A673 (cell line): ENCODE results near the gene FXYD2. TPM values are rescaled to one million over a fixed set of nuclear protein-coding genes. Genes with fewer than 3 reads are reported as not detected.

Source experiments
- BruUV-seq: library from RNA; stranded (reverse); fragments of 400-500 nt; replicated peaks from 2 replicates; lab custom pipeline; 2021; lab: Mats Ljungman, UMichigan
- CTCF ChIA-PET: fragments of 300-600 bp; sonication (Branson Sonifier 250); formaldehyde crosslinking; loops from one replicate; lab custom pipeline; 2022; ENCODE audit warnings: antibody characterized with exemption; lab: Charles Lee
- POLR2A ChIA-PET: fragments of 300-600 bp; sonication (Branson Sonifier 250); formaldehyde crosslinking; loops from one replicate; lab custom pipeline; 2022; ENCODE audit warnings: antibody characterized with exemption; ENCODE audit not compliant: low non-redundant PET; lab: Charles Lee
- DNase-seq: peaks from one replicate; pipeline ENCODE4 v3.0.0-alpha.2; 2015; ENCODE audit warnings: low spot score
- H3K27ac ChIP-seq: fragments of 200-600 bp; sonication (generic); 2 replicates; pipeline ENCODE4 v1.5.1; 2016; ENCODE audit warnings: mixed run types, low read depth, mild to moderate bottlenecking, mixed read lengths, antibody characterized with exemption, low read length; ENCODE audit not compliant: poor library complexity, severe bottlenecking
- H3K27me3 ChIP-seq: fragments of 200-600 bp; sonication (generic); replicated peaks from 2 replicates; pipeline ENCODE4 v1.6.1; 2017; ENCODE audit warnings: mixed run types, low read depth, mild to moderate bottlenecking, mixed read lengths, antibody characterized with exemption, low read length; ENCODE audit not compliant: insufficient read depth, poor library complexity
- H3K36me3 ChIP-seq: fragments of 200-600 bp; sonication (generic); 2 replicates; pipeline ENCODE4 v1.6.1; 2016; ENCODE audit warnings: mixed run types, mild to moderate bottlenecking, mixed read lengths, antibody characterized with exemption, low read length; ENCODE audit not compliant: insufficient read depth, poor library complexity, severe bottlenecking
- H3K4me1 ChIP-seq: fragments of 200-600 bp; sonication (generic); 2 replicates; pipeline ENCODE4 v1.6.1; 2017; ENCODE audit warnings: mixed run types, mild to moderate bottlenecking, mixed read lengths, antibody characterized with exemption, low read length; ENCODE audit not compliant: insufficient read depth, poor library complexity, severe bottlenecking
- H3K4me3 ChIP-seq: fragments of 200-600 bp; sonication (generic); 2 replicates; pipeline ENCODE4 v1.5.1; 2016; ENCODE audit warnings: low read depth, mixed run types, mild to moderate bottlenecking, mixed read lengths, low read length; ENCODE audit not compliant: poor library complexity, severe bottlenecking
- H3K9me3 ChIP-seq: fragments of 200-600 bp; sonication (generic); 2 replicates; pipeline ENCODE4 v1.6.1; 2016; ENCODE audit warnings: mixed run types, low read depth, mild to moderate bottlenecking, mixed read lengths, antibody characterized with exemption, low read length; ENCODE audit not compliant: poor library complexity, severe bottlenecking
- CTCF ChIP-seq: fragments of 300-800, 200-600 bp; sonication (generic); conservative IDR thresholded peaks from 2 replicates; pipeline ENCODE4 v1.5.1; 2017; ENCODE audit warnings: low read depth, mild to moderate bottlenecking, antibody characterized with exemption, low read length, moderate library complexity, mixed read lengths
- EZH2 ChIP-seq: fragments of 200-600 bp; sonication (generic); IDR thresholded peaks from 2 replicates; pipeline ENCODE4 v1.6.1; 2017; ENCODE audit warnings: borderline replicate concordance, low read depth, mild to moderate bottlenecking, mixed read lengths, antibody characterized with exemption, low read length; ENCODE audit not compliant: poor library complexity, severe bottlenecking
- intact Hi-C: fragments of 100-400 bp; cut with micrococcal nuclease; formaldehyde crosslinking; loops from one replicate; pipeline ENCODE4 v1.10.0; 2022; ENCODE audit not compliant: unreplicated experiment
- total RNA-seq: library from RNA; stranded (reverse); gene quantifications from 2 replicates; pipeline ENCODE4 v1.2.3, GENCODE V29; 2021

The FXYD2 gene
- total RNA-seq, 1 experiment from 2014 or later: not detected

DNA sequence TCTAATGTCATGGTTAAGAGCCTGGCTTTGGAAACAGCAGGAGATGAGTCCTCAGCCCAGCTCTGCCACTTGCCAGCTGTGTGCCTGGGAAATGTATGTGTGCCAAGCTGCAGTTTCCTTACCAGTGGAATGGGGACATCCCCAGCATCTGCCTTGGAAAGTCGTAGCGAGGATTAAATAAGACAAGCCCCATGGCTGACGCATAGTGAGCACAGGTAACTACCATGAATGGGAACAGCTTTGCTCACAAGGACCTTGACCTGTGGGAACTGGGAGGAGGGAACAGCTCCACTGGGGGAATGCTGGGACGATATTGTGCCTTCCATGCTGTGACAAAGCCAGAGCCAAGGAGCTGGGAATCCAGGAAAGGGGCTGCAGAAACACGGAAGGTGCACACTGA, 24.9 kb downstream of the FXYD2 start:
- peaks cover 3% of the 10 kb centered on the region for H3K4me1 ChIP-seq
- no peaks in the 10 kb centered on the region for H3K9me3 ChIP-seq
- intact Hi-C loops: no loop called here
- TF ChIP-seq CTCF: no peak
- TF ChIP-seq EZH2: no peak
- DNase-seq: no peak
- ChIA-PET POLR2A (no interaction called here), CTCF (interaction anchor here (0.7 to 1.6 kb wide), 3 partner anchors 8 to 371 kb away, joined by 3 to 6 read pairs (median 5); no protein-coding TSS in a partner anchor)
- H3K27me3 ChIP-seq: peaks cover 66% of the 10 kb centered on the region
- no peaks in the 10 kb centered on the region for H3K36me3 ChIP-seq
- no peak overlapping the region for H3K27ac ChIP-seq
- no TSS peak for BruUV-seq
- no peak overlapping the region for H3K4me3 ChIP-seq

GRCh38 chr11:117796872-117797529, 27.5 kb downstream of the FXYD2 start, which contains the start of gene DSCAML1:
Gene DSCAML1 (minus strand): TSS chr11:117797216. CDS start chr11:117797079, 137 bp downstream.
- peaks cover 80% of the 10 kb centered on the region for H3K27me3 ChIP-seq
- peaks cover 3% of the 10 kb centered on the region for H3K4me1 ChIP-seq
- intact Hi-C loops: no loop called here
- H3K27ac ChIP-seq: no peak within 1 kb of the TSS
- peak; percentile 26 for DNase-seq
- POLR2A ChIA-PET: no interaction called here
- peak; percentile 90 for TF ChIP-seq EZH2
- no peak for TF ChIP-seq CTCF
- peak within 1 kb of the TSS; percentile 28 for H3K4me3 ChIP-seq
- CTCF ChIA-PET: no interaction called here
- BruUV-seq: no TSS peak
- no peaks in the 10 kb centered on the region for H3K36me3 ChIP-seq
- no peaks in the 10 kb centered on the region for H3K9me3 ChIP-seq

DNA sequence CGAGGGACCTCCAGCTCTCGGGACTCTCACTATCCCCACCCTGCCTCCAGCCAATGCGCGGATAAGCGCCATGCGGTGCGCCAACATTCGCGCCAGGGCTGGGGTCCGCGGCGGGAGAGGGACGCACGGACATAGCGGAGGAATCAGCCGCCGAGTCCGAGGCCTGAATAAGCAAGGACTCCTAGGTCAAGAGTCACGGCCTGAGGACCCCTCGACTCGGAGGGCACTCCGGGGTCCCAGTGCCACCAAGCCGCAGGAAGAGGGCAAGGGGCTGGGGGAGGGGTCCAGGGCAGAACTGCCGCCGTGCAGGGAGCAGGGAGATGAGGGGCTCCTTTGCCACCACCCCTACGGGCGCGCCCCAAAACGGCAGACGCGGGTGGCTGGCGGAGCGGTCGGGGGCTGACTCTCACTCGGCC, 28.1 kb downstream of the FXYD2 start:
- intact Hi-C loops: no loop called here
- Histone ChIP-seq H3K27me3 (peaks cover 80% of the 10 kb centered on the region), H3K36me3 (no peaks in the 10 kb centered on the region), H3K9me3 (no peaks in the 10 kb centered on the region), H3K4me1 (peaks cover 3% of the 10 kb centered on the region), H3K27ac (no peak overlapping the region), H3K4me3 (peak overlapping the region; percentile 28)
- ChIA-PET POLR2A (no interaction called here), CTCF (interaction anchor here (0.5 kb wide), 1 partner anchor 46 kb away, joined by 3 read pairs; no protein-coding TSS in a partner anchor)
- no peak for DNase-seq
- BruUV-seq: no TSS peak
- TF ChIP-seq EZH2: peak; percentile 73
- TF ChIP-seq CTCF: no peak
